Measurements from ENCODE around the gene WNT4.

- TF ChIP-seq CTCF (IDR thresholded peaks at IDR 0.05) (no peak), POLR2A (IDR thresholded peaks at IDR 0.05; ENCODE audit: low read depth) (no peak)
These were observed 14.5 kb downstream of the WNT4 start for GRCh38 chr1:22128392-22128791.

Measured in esophagus muscularis mucosa (tissue), 3 donors.